ENCODE results near the gene THEM4.

The THEM4 gene

DNA sequence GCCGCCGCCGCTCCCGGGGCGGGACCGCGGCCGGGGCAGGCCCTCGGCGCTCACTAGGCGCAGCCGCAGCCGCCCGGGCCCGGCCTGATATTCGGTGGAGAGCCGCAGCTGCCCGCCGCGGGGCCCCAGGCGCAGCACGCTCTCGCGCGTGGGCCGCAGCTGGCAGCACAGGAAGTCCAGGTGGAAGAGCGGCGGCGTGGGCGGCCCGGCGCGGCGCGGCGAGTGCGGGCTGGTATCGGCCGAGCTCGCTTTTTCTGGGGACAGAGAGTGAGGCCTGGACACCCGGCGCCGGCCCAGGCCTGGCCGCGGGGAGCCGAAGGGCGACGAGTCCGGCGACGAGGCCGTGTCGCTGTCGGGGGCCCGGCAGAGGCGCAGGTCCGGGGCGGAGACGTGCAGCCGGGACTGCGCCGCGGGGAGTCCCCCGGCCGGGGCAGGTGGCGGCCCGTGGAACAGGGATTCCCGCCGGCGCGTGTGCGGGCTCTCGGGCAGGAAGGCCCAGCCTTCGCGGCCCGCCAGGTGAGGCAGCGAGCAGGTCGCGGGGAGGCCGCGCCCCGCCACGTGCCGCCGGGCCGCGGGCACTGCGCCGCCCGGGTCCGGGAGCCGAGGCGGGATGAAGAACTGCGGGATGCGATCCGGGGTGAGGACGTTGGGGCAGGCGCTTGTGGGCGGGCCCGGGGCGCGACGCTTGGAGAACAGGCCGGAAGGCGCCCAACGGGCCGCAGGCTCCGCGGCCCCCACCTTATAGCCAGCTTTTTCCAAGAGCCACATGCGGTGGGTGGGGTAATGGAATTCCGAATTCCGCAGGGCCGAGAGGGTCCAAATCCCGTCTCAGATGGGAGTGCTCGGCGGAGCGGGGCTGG is 70.9 kb downstream of the THEM4 start:
- no peak for FAIRE-seq
- DNase-seq (ENCODE audit: low spot score), result no peak

GRCh38 chr1:151837884-151838221 is 71.5 kb downstream of the THEM4 start:
- DNase-seq (ENCODE audit: low spot score), result no peak
- FAIRE-seq, result no peak

DNA sequence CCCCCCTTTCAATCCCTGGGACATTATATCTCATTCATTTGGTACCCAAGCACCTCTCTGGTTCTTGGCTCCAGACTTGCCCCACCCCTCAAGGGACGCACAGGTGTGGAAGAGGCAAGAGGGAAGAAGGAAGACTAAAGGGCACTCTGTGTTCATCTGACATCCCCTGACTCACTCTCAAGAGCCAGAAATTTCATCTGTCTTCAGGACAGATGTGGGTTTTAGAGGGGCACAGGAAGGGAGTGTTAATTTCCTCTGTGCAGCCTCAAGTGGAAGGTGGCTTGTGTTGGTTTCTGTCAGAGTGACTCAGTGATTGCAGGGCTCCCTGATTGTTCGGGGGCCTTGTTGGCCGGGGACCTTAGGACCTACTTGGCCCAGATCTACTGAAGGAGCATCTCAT is 72.1 kb downstream of the THEM4 start:
- FAIRE-seq (no peak), DNase-seq (ENCODE audit: low spot score) (no peak)

- DNase-seq (ENCODE audit: low spot score) (no peak), FAIRE-seq (no peak)
Observed at GRCh38 chr1:151835596-151835995, 73.7 kb downstream of the THEM4 start.

DNA sequence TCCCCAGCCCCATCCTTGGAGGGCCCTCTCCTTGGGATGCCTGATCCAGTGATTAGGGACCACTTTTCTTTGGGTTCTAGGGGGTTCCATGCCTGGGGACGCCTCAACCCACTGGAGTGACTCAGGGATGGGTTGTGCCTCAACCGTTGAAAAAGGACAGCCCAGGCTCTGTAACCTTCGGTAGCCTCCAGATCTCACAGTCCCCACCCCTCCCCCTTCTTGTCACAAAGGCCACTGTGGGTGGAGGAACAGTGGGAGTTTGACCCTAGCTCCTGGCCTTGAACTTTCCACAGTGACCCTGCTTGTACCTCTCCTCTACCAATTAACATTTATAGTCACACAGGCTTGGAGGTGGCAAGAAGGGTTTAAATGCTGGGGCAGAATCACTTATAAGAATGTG is 75.1 kb downstream of the THEM4 start:
- FAIRE-seq (no peak), DNase-seq (ENCODE audit: low spot score) (no peak)

DNA sequence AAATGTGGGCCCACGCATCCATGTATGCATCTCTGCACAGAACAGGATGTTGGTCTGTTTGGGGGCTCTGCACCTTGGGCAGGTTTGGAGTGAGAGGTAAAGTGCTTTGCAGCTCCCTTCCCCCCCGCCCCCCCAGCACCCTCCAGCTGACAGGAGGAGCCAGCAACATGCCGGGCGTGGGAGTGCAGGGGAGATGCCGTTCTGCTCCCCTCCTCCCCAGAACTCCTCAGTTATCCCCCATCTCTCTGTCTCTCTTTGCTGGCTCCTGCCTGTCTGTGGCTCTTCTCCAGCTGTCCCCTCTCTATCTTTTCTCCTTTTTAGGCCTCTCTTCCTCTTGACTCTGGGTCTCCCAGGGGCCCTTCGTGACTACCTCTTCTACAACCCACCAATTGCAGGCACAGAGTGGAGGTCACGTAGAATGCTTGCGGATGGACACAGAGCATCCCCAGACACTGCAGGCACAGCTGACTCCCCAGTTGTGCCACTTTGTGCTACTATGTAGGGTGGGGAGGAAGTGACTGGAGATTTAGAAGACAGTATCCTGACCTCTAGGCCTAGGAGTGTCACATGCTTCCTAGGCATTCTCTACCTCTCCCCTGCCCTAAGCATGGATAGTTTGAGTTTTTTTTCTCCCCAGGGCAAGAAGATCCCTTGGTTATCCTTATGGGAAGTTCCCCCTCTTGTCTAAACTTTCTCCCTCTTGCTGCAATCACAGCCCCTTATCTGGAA is 76.0 kb downstream of the THEM4 start:
- FAIRE-seq (no peak), DNase-seq (ENCODE audit: low spot score) (no peak)

DNA sequence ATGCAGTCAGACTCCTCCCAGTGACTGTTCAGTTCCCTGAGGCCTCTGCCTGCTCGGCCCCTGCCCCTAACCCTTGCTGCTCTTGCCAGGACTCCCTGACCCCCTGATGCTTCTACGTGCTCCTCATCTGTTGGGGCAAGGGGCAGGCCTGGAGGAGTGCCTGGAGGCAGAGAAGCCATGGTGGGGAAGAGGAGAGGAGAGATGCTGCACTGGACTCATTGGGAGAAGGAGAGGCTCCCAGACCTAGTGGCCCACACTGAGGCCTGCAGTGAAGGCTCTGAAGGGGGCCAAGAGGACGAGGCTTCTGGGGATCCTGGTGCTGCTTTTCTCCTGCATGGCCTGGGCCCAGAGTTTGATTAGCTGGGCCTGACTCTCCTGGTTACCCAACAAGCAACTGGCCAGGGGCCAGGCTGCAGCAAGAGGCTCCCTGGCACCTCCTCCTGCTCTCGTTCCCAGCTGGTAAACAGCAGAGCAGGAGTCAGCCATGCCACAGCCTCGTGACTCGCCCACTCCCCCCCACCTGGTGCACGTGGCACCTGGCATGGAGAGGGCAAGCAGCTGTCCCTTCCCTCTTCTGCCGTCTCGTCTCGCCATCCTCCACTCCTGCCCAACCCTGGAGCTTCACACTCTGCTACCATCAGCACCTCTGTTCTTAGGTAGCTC is 76.9 kb downstream of the THEM4 start:
- DNase-seq (ENCODE audit: low spot score) (no peak), FAIRE-seq (no peak)

GRCh38 chr1:151831605-151832004 is 77.7 kb downstream of the THEM4 start, which contains the start of gene RORC:
Gene RORC (minus strand): TSS chr1:151831802. CDS start chr1:151831764, 38 bp downstream.
- FAIRE-seq (no peak), DNase-seq (ENCODE audit: low spot score) (no peak)

DNA sequence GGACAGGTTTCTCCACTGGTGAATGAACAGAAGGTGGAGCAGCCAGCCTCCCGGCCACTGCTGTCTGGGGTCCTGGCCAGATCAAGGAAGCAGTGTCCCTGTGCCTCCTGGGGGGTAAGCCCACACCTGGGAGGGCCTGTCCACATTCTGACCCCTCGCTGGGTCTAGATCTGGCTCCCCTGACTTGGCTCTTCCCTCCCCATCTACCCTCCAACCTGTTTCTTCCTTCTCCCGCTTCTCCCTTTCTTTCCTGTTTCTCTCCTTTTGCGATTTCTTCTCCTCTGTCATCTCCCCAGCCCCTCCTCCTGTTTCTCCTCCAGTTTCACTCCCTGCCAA is 78.1 kb downstream of the THEM4 start:
- DNase-seq (ENCODE audit: low spot score) (no peak), FAIRE-seq (no peak)

DNA sequence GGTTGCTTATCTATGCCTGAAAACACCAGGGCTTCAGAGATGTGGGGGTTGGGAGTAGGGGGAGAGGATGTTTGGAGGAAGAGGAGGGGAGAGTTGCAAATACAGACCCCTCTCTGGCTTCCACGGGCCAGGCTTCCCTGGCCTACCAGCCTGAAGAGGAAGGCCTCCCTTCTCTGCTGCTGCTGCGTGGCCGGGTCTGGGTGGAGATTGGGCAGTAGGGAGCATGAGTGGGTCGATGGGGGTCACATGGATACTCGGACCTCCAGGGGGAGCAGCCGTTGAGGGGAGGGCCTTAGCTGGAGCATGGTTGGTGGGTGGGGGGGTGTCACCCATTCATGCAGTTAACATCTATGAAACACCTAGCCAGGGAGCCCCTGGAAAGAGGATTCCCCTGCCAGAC is 79.3 kb downstream of the THEM4 start:
- DNase-seq (ENCODE audit: low spot score) (no peak), FAIRE-seq (no peak)

GRCh38 chr1:151829352-151830046 is 79.8 kb downstream of the THEM4 start:
- DNase-seq (ENCODE audit: low spot score) (no peak), FAIRE-seq (no peak)

- FAIRE-seq (no peak), DNase-seq (ENCODE audit: low spot score) (peak; percentile 7)
Observed at GRCh38 chr1:151828921-151829320, 80.4 kb downstream of the THEM4 start.

- DNase-seq (ENCODE audit: low spot score) (no peak), FAIRE-seq (no peak)
Observed at GRCh38 chr1:151827853-151828252, 81.5 kb downstream of the THEM4 start.

- DNase-seq (ENCODE audit: low spot score) (no peak), FAIRE-seq (no peak)
Observed at GRCh38 chr1:151825751-151826660, 83.3 kb downstream of the THEM4 start.

DNA sequence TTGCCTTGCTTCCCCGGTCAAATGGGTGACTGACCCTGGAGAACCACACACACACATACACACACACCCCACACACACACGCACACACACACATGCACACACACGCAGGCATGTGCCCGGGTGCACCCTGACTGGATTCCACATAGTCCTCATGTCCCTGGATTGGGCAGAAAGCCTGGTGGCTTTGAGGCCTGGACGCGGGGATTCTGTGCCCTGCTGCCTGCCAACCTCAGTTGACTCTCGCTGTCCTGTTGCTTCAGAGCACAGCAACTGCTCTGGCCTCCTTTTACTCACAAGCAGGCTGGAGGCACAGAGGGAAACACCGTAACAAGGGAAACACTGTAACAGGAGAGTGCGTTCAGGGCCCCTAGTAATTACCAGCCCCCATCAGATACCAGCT is 84.1 kb downstream of the THEM4 start:
- DNase-seq (ENCODE audit: low spot score) (no peak), FAIRE-seq (no peak)

Measured in RCC 7860 (cell line).